SK-N-SH (cell line): ENCODE results near the gene RNGTT. TPM values are rescaled to one million over a fixed set of nuclear protein-coding genes. Genes with fewer than 3 reads are reported as not detected.

ENCODE experiments used
- CTCF ChIA-PET: fragments of 300-600, 350-600 bp; formaldehyde crosslinking; extraction: SDS; loops from one replicate; lab custom pipeline; 2021; lab: Yijun Ruan, JAX
- POLR2A ChIA-PET: fragments of 350-600 bp; sonication (Branson Sonifier 250); formaldehyde crosslinking; extraction: SDS; loops from one replicate; lab custom pipeline; 2020; ENCODE audit warnings: antibody characterized with exemption, inconsistent platforms; lab: Yijun Ruan, JAX
- DNase-seq: peaks from one replicate; pipeline ENCODE4 v3.0.0; 2012
- H2AFZ ChIP-seq: fragments of 200-600 bp; sonication (generic); 2 replicates; pipeline ENCODE4 v1.8.1; 2016; ENCODE audit warnings: antibody characterized with exemption, mild to moderate bottlenecking, low read depth
- H3F3A ChIP-seq: fragments of 200-600 bp; sonication (generic); replicated peaks from 2 replicates; pipeline ENCODE3; 2016; ENCODE audit warnings: antibody characterized with exemption, mild to moderate bottlenecking; ENCODE audit not compliant: insufficient read depth
- H3K27ac ChIP-seq, 2 experiments: fragments of 200-500 bp in 1 of 2; fragments of 200-600 bp in 1 of 2; sonication (Bioruptor generic) in 1 of 2; sonication (generic), shearing (Covaris generic) in 1 of 2; 2 replicates each; pipeline versions ENCODE4 v1.5.1 to v1.6.1; 2014 to 2016; ENCODE audit warnings: low read depth in 2 of 2, inconsistent platforms in 1 of 2, low read length in 1 of 2, mild to moderate bottlenecking in 1 of 2, mixed read lengths in 1 of 2
- H3K27me3 ChIP-seq: fragments of 200-600 bp; sonication (generic), shearing (Covaris generic); 2 replicates; pipeline ENCODE4 v1.6.1; 2016; ENCODE audit warnings: mixed run types; ENCODE audit not compliant: insufficient read depth
- H3K36me3 ChIP-seq, 2 experiments: fragments of 200-500 bp in 1 of 2; fragments of 200-600 bp in 1 of 2; sonication (Bioruptor generic) in 1 of 2; sonication (generic) in 1 of 2; replicated peaks in 1 of 2; 2 replicates each; pipeline versions ENCODE3 to v1.5.1; 2014 to 2016; ENCODE audit warnings: low read length in 1 of 2, mild to moderate bottlenecking in 1 of 2; ENCODE audit not compliant: insufficient read depth in 2 of 2, control insufficient read depth in 1 of 2
- H3K4me1 ChIP-seq, 2 experiments: fragments of 200-500 bp in 1 of 2; fragments of 200-600 bp in 1 of 2; sonication (Bioruptor generic) in 1 of 2; sonication (generic), shearing (Covaris generic) in 1 of 2; 2 replicates each; pipeline versions ENCODE4 v1.5.1 to v1.6.1; 2014 to 2016; ENCODE audit warnings: low read depth in 1 of 2, low read length in 1 of 2, mixed run types in 1 of 2; ENCODE audit not compliant: insufficient read depth in 2 of 2, control insufficient read depth in 1 of 2
- H3K4me2 ChIP-seq: fragments of 200-600 bp; sonication (generic), shearing (Covaris generic); 2 replicates; pipeline ENCODE4 v1.6.1; 2017; ENCODE audit warnings: mixed run types
- H3K4me3 ChIP-seq, 2 experiments: fragments of 200-500 bp in 1 of 2; fragments of 200-600 bp in 1 of 2; sonication (Bioruptor generic) in 1 of 2; sonication (generic), shearing (Covaris generic) in 1 of 2; 2 replicates each; pipeline versions ENCODE4 v1.5.1 to v1.8.1; 2014 to 2016; ENCODE audit warnings: low read depth in 2 of 2, inconsistent platforms in 1 of 2, low read length in 1 of 2, mild to moderate bottlenecking in 1 of 2, mixed read lengths in 1 of 2, moderate library complexity in 1 of 2
- H3K79me2 ChIP-seq: fragments of 200-600 bp; sonication (generic); 2 replicates; pipeline ENCODE4 v1.8.1; 2017; ENCODE audit warnings: mild to moderate bottlenecking; ENCODE audit not compliant: insufficient read depth
- H3K9ac ChIP-seq: fragments of 200-600 bp; sonication (generic); 2 replicates; pipeline ENCODE4 v1.6.1; 2017; ENCODE audit warnings: mixed run types
- H3K9me2 ChIP-seq: fragments of 200-600 bp; sonication (generic); 2 replicates; pipeline ENCODE4 v1.6.1; 2017; ENCODE audit warnings: mixed run types
- H3K9me3 ChIP-seq: fragments of 200-600 bp; sonication (generic); 2 replicates; pipeline ENCODE4 v1.6.1; 2017; ENCODE audit warnings: mixed run types, mild to moderate bottlenecking, moderate library complexity
- H4K20me1 ChIP-seq: fragments of 200-600 bp; sonication (generic); 2 replicates; pipeline ENCODE4 v1.6.1; 2017; ENCODE audit warnings: mild to moderate bottlenecking, mixed run types; ENCODE audit not compliant: insufficient read depth
- CHD2 ChIP-seq: fragments of 150-350 bp; IDR thresholded peaks from 2 replicates; pipeline ENCODE4 v1.6.1; 2018; ENCODE audit warnings: low read length; ENCODE audit not compliant: partially characterized antibody
- CTCF ChIP-seq: fragments of 200-600 bp; sonication (generic); IDR thresholded peaks from 2 replicates; pipeline ENCODE4 v1.6.1; 2017; ENCODE audit warnings: antibody characterized with exemption, mild to moderate bottlenecking, moderate library complexity
- ELF1 ChIP-seq: IDR thresholded peaks from 2 replicates; pipeline ENCODE4 v1.4.0; 2012
- EP300 ChIP-seq, 2 experiments: IDR thresholded peaks; 2 replicates each; pipeline versions ENCODE4 v1.4.0 to v1.6.1; 2012; ENCODE audit warnings: borderline replicate concordance in 1 of 2, low read depth in 1 of 2, low read length in 1 of 2
- FOSL2 ChIP-seq: IDR thresholded peaks from 2 replicates; pipeline ENCODE4 v1.4.0; 2012; ENCODE audit warnings: low read depth, mild to moderate bottlenecking, moderate library complexity, borderline replicate concordance
- FOXJ3 ChIP-seq: sonication (generic); formaldehyde crosslinking; IDR thresholded peaks from 2 replicates; pipeline ENCODE4 v1.5.1; 2020; ENCODE audit warnings: mild to moderate bottlenecking, missing genetic modification reagents
- MAX ChIP-seq: IDR thresholded peaks from 2 replicates; pipeline ENCODE4 v1.4.0; 2012; ENCODE audit warnings: low read depth
- MEF2A ChIP-seq: IDR thresholded peaks from 2 replicates; pipeline ENCODE4 v1.4.0; 2012; ENCODE audit warnings: low read depth, borderline replicate concordance
- NRF1 ChIP-seq: IDR thresholded peaks from 2 replicates; pipeline ENCODE4 v1.6.1; 2012; ENCODE audit warnings: low read depth, mild to moderate bottlenecking, low read length
- POLR2AphosphoS5 ChIP-seq: IDR thresholded peaks from 2 replicates; pipeline ENCODE4 v1.6.1; 2012; ENCODE audit warnings: low read depth, low read length
- REST ChIP-seq: IDR thresholded peaks from 2 replicates; pipeline ENCODE4 v1.6.1; 2012; ENCODE audit warnings: mild to moderate bottlenecking, low read depth, low read length, moderate library complexity
- SIN3A ChIP-seq: IDR thresholded peaks from 2 replicates; pipeline ENCODE4 v1.6.1; 2012; ENCODE audit warnings: low read depth, mild to moderate bottlenecking, low read length, moderate library complexity, borderline replicate concordance
- SMC3 ChIP-seq: IDR thresholded peaks from 2 replicates; pipeline ENCODE4 v1.6.1; 2012; ENCODE audit warnings: low read depth, low read length, improper control_type of control experiment
- TEAD4 ChIP-seq: IDR thresholded peaks from 2 replicates; pipeline ENCODE4 v1.4.0; 2012; ENCODE audit warnings: mild to moderate bottlenecking, borderline replicate concordance; ENCODE audit not compliant: insufficient read depth
- YY1 ChIP-seq: IDR thresholded peaks from 2 replicates; pipeline ENCODE4 v1.4.0; 2012; ENCODE audit warnings: low read depth, mild to moderate bottlenecking
- WGBS: methylation state at CpG from one replicate; pipeline ENCODE4 v1.1.6; 2017; ENCODE audit warnings: low lambda C conversion rate; 5-methylcytosine and 5-hydroxymethylcytosine counted together
- polyA plus RNA-seq, 3 experiments: library from polyadenylated mRNA; depleted of rRNA; stranded (reverse); fragments of >200 nt; gene quantifications; 2 replicates each; pipeline ENCODE4 v1.2.3, GENCODE V29; 2012

RNGTT gene
- polyA plus RNA-seq, 1 of the 3 experiments (the other 2 are of a cell fraction) = 3.3 TPM

- no peak for DNase-seq
- Histone ChIP-seq H3K4me3 (no peak overlapping the region), H3K9me3 (no peaks in the 10 kb centered on the region), H3K36me3 (no peaks in the 10 kb centered on the region), H2AFZ (no peak overlapping the region), H3K27ac (no peak overlapping the region), H4K20me1 (no peaks in the 10 kb centered on the region), H3K9ac (no peak overlapping the region), H3K27me3 (no peaks in the 10 kb centered on the region), H3K79me2 (no peaks in the 10 kb centered on the region), H3K4me2 (no peak overlapping the region), H3K9me2 (no peaks in the 10 kb centered on the region), H3F3A (peaks cover 4% of the 10 kb centered on the region), H3K4me1 (no peaks in the 10 kb centered on the region)
- ChIA-PET CTCF (no interaction called here), POLR2A (no interaction called here)
- TF ChIP-seq CTCF (no peak), EP300 (IDR thresholded peaks at IDR 0.05; ENCODE audit: borderline replicate concordance in 1 of 2, low read depth in 1 of 2, low read length in 1 of 2) (no peak), YY1 (no peak), FOXJ3 (CRISPR knock-in tag) (no peak), SMC3 (no peak), ELF1 (no peak), REST (no peak)
- 96% methylated on average over 1 of the region's 1 CpG for WGBS
These were observed 253.6 kb downstream of the RNGTT start for GRCh38 chr6:88709819-88710246.

- H3F3A ChIP-seq = peaks cover 4% of the 10 kb centered on the region
- H3K36me3 ChIP-seq = no peaks in the 10 kb centered on the region
- no peaks in the 10 kb centered on the region for H3K9me3 ChIP-seq
- no peak for DNase-seq
- no peaks in the 10 kb centered on the region for H3K79me2 ChIP-seq
- H3K27me3 ChIP-seq = no peaks in the 10 kb centered on the region
- no peaks in the 10 kb centered on the region for H3K4me1 ChIP-seq
- ChIA-PET POLR2A (no interaction called here), CTCF (no interaction called here)
- no peak overlapping the region for H3K4me2 ChIP-seq
- no peak overlapping the region for H3K9ac ChIP-seq
- no peak for TF ChIP-seq YY1
- TF ChIP-seq MEF2A = no peak
- no peak for TF ChIP-seq MAX
- no peak for TF ChIP-seq POLR2AphosphoS5
- no peak for TF ChIP-seq TEAD4
- TF ChIP-seq SIN3A = no peak
- TF ChIP-seq NRF1 = no peak
- no peak for TF ChIP-seq CHD2
- no peak for TF ChIP-seq SMC3
- TF ChIP-seq FOSL2 = no peak
- H3K4me3 ChIP-seq = no peak overlapping the region
- H3K9me2 ChIP-seq = no peaks in the 10 kb centered on the region
- H2AFZ ChIP-seq = no peak overlapping the region
- WGBS = 95% methylated on average over 3 of the region's 3 CpGs
- H4K20me1 ChIP-seq = no peaks in the 10 kb centered on the region
- no peak overlapping the region for H3K27ac ChIP-seq
These were observed 255.1 kb downstream of the RNGTT start for GRCh38 chr6:88708197-88708744.
